H1 (cell line): ENCODE results near the gene RXRA. TPM values are rescaled to one million over a fixed set of nuclear protein-coding genes. Genes with fewer than 3 reads are reported as not detected.

Experiments used
- CTCF ChIA-PET: fragments of 300-600 bp; sonication (Branson Sonifier 250); formaldehyde crosslinking; loops from one replicate; lab custom pipeline; 2021; ENCODE audit not compliant: partially characterized antibody; lab: Charles Lee
- POLR2A ChIA-PET: fragments of 300-600 bp; sonication (Branson Sonifier 250); formaldehyde crosslinking; loops from one replicate; lab custom pipeline; 2021; ENCODE audit warnings: inconsistent platforms; ENCODE audit not compliant: partially characterized antibody; lab: Charles Lee
- DNase-seq, 2 experiments: peaks; one replicate each; pipeline versions ENCODE4 v3.0.0 to v3.0.0-alpha.2; 2010 to 2022; ENCODE audit warnings: low spot score in 2 of 2, low read depth in 1 of 2, mixed read lengths in 1 of 2
- FAIRE-seq: peaks from 2 replicates; lab custom pipeline; 2011; peaks lifted over from hg19 to GRCh38; lab: Jason Lieb, UNC
- H2AFZ ChIP-seq: 2 replicates; pipeline ENCODE4 v1.8.1; 2012; ENCODE audit warnings: low read length, inconsistent platforms
- H2AK5ac ChIP-seq: 2 replicates; pipeline ENCODE4 v1.6.1; 2013; ENCODE audit warnings: low read depth, low read length
- H2BK120ac ChIP-seq: replicated peaks from 2 replicates; pipeline ENCODE3; 2013; ENCODE audit warnings: low read depth, low read length, inconsistent platforms
- H2BK12ac ChIP-seq: 2 replicates; pipeline ENCODE4 v1.6.1; 2013; ENCODE audit warnings: low read depth, low read length
- H2BK15ac ChIP-seq: 2 replicates; pipeline ENCODE4 v1.6.1; 2013; ENCODE audit warnings: low read length
- H2BK20ac ChIP-seq: 2 replicates; pipeline ENCODE4 v1.6.1; 2013; ENCODE audit warnings: low read length
- H2BK5ac ChIP-seq: 2 replicates; pipeline ENCODE4 v1.6.1; 2013; ENCODE audit warnings: low read depth, low read length
- H3K14ac ChIP-seq: 2 replicates; pipeline ENCODE4 v1.6.1; 2013; ENCODE audit warnings: inconsistent platforms; ENCODE audit not compliant: insufficient read length
- H3K18ac ChIP-seq: 2 replicates; pipeline ENCODE4 v1.6.1; 2013; ENCODE audit warnings: low read length; ENCODE audit errors: extremely low read depth
- H3K23ac ChIP-seq: 2 replicates; pipeline ENCODE4 v1.6.1; 2013; ENCODE audit warnings: inconsistent platforms; ENCODE audit not compliant: insufficient read length
- H3K23me2 ChIP-seq: 2 replicates; pipeline ENCODE4 v1.6.1; 2013; ENCODE audit warnings: low read depth, low read length
- H3K27ac ChIP-seq: 2 replicates; pipeline ENCODE4 v1.6.1; 2011; ENCODE audit warnings: low read depth, low read length, inconsistent platforms
- H3K27me3 ChIP-seq, 4 experiments: replicated peaks in 1 of 4; 1 replicate in 1 of 4; 2 replicates in 3 of 4; pipeline versions ENCODE4 v1.6.1 to v1.8.1; 2011 to 2013; ENCODE audit warnings: low read length in 3 of 4, mild to moderate bottlenecking in 3 of 4, inconsistent platforms in 2 of 4, mixed read lengths in 2 of 4, moderate library complexity in 1 of 4; ENCODE audit not compliant: control insufficient read depth in 3 of 4, insufficient read depth in 3 of 4; ENCODE audit errors: extremely low read depth in 1 of 4
- H3K36me3 ChIP-seq, 4 experiments: 2 replicates each; pipeline versions ENCODE4 v1.6.1 to v1.8.1; 2011 to 2013; ENCODE audit warnings: mild to moderate bottlenecking in 4 of 4, low read length in 3 of 4, moderate library complexity in 2 of 4, control low read depth in 1 of 4, inconsistent platforms in 1 of 4; ENCODE audit not compliant: insufficient read depth in 4 of 4, control insufficient read depth in 2 of 4
- H3K4ac ChIP-seq: replicated peaks from 2 replicates; pipeline ENCODE3; 2013; ENCODE audit warnings: low read length, low read depth, mixed read lengths, inconsistent platforms; ENCODE audit not compliant: insufficient read length
- H3K4me1 ChIP-seq, 4 experiments: replicated peaks in 1 of 4; 1 replicate in 1 of 4; 2 replicates in 3 of 4; pipeline versions ENCODE4 v1.6.1 to v1.8.1; 2011 to 2013; ENCODE audit warnings: low read length in 3 of 4, inconsistent platforms in 2 of 4, mixed read lengths in 1 of 4; ENCODE audit not compliant: insufficient read depth in 4 of 4, control insufficient read depth in 3 of 4
- H3K4me2 ChIP-seq, 2 experiments: 2 replicates each; pipeline versions ENCODE4 v1.6.1 to v1.8.1; 2011 to 2013; ENCODE audit warnings: low read depth in 2 of 2, low read length in 2 of 2, control low read depth in 1 of 2, inconsistent platforms in 1 of 2, mild to moderate bottlenecking in 1 of 2; ENCODE audit not compliant: insufficient read depth in 1 of 2
- H3K4me3 ChIP-seq, 4 experiments: fragments of 200-600, 300-600 bp in 1 of 4; sonication (generic), shearing (Covaris generic), sonication (Bioruptor Twin) in 1 of 4; 2 replicates each; pipeline versions ENCODE4 v1.5.1 to v1.8.1; 2011 to 2016; ENCODE audit warnings: low read length in 4 of 4, low read depth in 3 of 4, control low read depth in 2 of 4, inconsistent platforms in 2 of 4, mild to moderate bottlenecking in 2 of 4, mixed read lengths in 1 of 4, moderate library complexity in 1 of 4; ENCODE audit not compliant: insufficient read depth in 2 of 4; ENCODE audit errors: extremely low read depth in 1 of 4
- H3K56ac ChIP-seq: replicated peaks from 2 replicates; pipeline ENCODE3; 2013; ENCODE audit warnings: low read depth, mild to moderate bottlenecking, mixed read lengths, low read length, inconsistent platforms; ENCODE audit not compliant: insufficient read length
- H3K79me1 ChIP-seq: 2 replicates; pipeline ENCODE4 v1.6.1; 2013; ENCODE audit warnings: low read depth, low read length, control low read depth
- H3K79me2 ChIP-seq, 2 experiments: 2 replicates each; pipeline versions ENCODE4 v1.6.1 to v1.8.1; 2012 to 2013; ENCODE audit warnings: low read length in 2 of 2, mild to moderate bottlenecking in 2 of 2, inconsistent platforms in 1 of 2; ENCODE audit not compliant: insufficient read depth in 2 of 2, control insufficient read depth in 1 of 2
- H3K9ac ChIP-seq, 4 experiments: replicated peaks in 1 of 4; 1 replicate in 1 of 4; 2 replicates in 3 of 4; pipeline versions ENCODE4 v1.6.1 to v1.8.1; 2011 to 2013; ENCODE audit warnings: low read depth in 3 of 4, low read length in 3 of 4, control low read depth in 2 of 4, mild to moderate bottlenecking in 2 of 4, moderate library complexity in 2 of 4, inconsistent platforms in 1 of 4; ENCODE audit errors: extremely low read depth in 1 of 4
- H3K9me3 ChIP-seq, 2 experiments: 2 replicates each; pipeline versions ENCODE4 v1.6.1 to v1.8.1; 2012 to 2013; ENCODE audit warnings: mild to moderate bottlenecking in 2 of 2, moderate library complexity in 2 of 2, control low read depth in 1 of 2, inconsistent platforms in 1 of 2, low read depth in 1 of 2, low read length in 1 of 2, mixed read lengths in 1 of 2; ENCODE audit not compliant: insufficient read depth in 2 of 2
- H4K20me1 ChIP-seq, 2 experiments: replicated peaks in 1 of 2; 2 replicates each; pipeline versions ENCODE3 to v1.8.1; 2011 to 2013; ENCODE audit warnings: inconsistent platforms in 2 of 2, low read length in 2 of 2, mild to moderate bottlenecking in 1 of 2; ENCODE audit not compliant: insufficient read depth in 2 of 2, control insufficient read depth in 1 of 2
- H4K5ac ChIP-seq: 2 replicates; pipeline ENCODE4 v1.6.1; 2013; ENCODE audit warnings: low read length, low read depth, mixed read lengths, inconsistent platforms; ENCODE audit not compliant: insufficient read length
- H4K8ac ChIP-seq: 2 replicates; pipeline ENCODE4 v1.8.0; 2013; ENCODE audit warnings: mild to moderate bottlenecking, moderate library complexity, low read length, inconsistent platforms; ENCODE audit not compliant: insufficient read depth; ENCODE audit errors: extremely low read depth
- H4K91ac ChIP-seq: replicated peaks from 2 replicates; pipeline ENCODE3; 2013; ENCODE audit warnings: low read length, mixed read lengths, inconsistent platforms; ENCODE audit not compliant: insufficient read length
- BCL11A ChIP-seq, 2 experiments: IDR thresholded peaks; one replicate each; pipeline ENCODE4 v1.6.1; 2011; ENCODE audit warnings: low read depth in 2 of 2, low read length in 2 of 2, mild to moderate bottlenecking in 2 of 2
- CBX8 ChIP-seq: fragments of 300-800, 300-1000 bp; sonication (generic); IDR thresholded peaks from 2 replicates; pipeline ENCODE4 v1.7.1; 2016; ENCODE audit warnings: low read depth, low read length, borderline replicate concordance
- POLR2A ChIP-seq, 2 experiments: IDR thresholded peaks; 1 replicate in 1 of 2; 2 replicates in 1 of 2; pipeline ENCODE4 v1.6.1; 2011; ENCODE audit warnings: low read depth in 2 of 2, low read length in 2 of 2, mild to moderate bottlenecking in 2 of 2; ENCODE audit errors: control extremely low read depth in 1 of 2
- SIX5 ChIP-seq: IDR thresholded peaks from 2 replicates; pipeline ENCODE4 v1.6.1; 2011; ENCODE audit warnings: mild to moderate bottlenecking, low read depth, low read length
- TBP ChIP-seq: IDR thresholded peaks from 2 replicates; pipeline ENCODE4 v1.6.1; 2011; ENCODE audit warnings: low read depth, low read length, improper control_type of control experiment
- WGBS, 2 experiments: shearing (Covaris generic) in 1 of 2; methylation state at CpG; one replicate each; pipeline versions ENCODE4 v1.1.6 to v1.1.7; 2013 to 2015; ENCODE audit warnings: low lambda C conversion rate in 2 of 2, mixed read lengths in 2 of 2, inconsistent platforms in 1 of 2, low coverage in 1 of 2, missing lambda C conversion rate in 1 of 2; ENCODE audit not compliant: insufficient replicate concordance in 2 of 2, insufficient coverage in 1 of 2, insufficient read length in 1 of 2; ENCODE audit errors: extremely low coverage in 1 of 2, missing lambda C conversion rate in 1 of 2; 5-methylcytosine and 5-hydroxymethylcytosine counted together
- polyA plus RNA-seq, 7 experiments: library from polyadenylated mRNA; depleted of rRNA in 3 of 7; stranded (reverse) in 5 of 7; unstranded in 2 of 7; fragments of >200 nt in 5 of 7; fragments of 200-250 nt in 2 of 7; gene quantifications; 1 replicate in 5 of 7; 2 replicates in 1 of 7; 4 replicates in 1 of 7; pipeline versions ENCODE4 v1.2.1 to v1.2.3, GENCODE V29; 2011 to 2013; ENCODE audit warnings: missing spikeins in 2 of 7, mixed read lengths in 2 of 7
- total RNA-seq: library from RNA; stranded (reverse); fragmentation: NEBNext Ultra II Directional; extraction: Animal tissue kit (Norgen Biotek cat#: 25700); gene quantifications from 2 replicates; pipeline ENCODE4 v1.2.1, GENCODE V29; 2021

Gene RXRA
- total and polyA plus RNA-seq, 2 of the 8 experiments (the other 6 are each of a cell fraction or from before 2014, with no cell fraction given): 9.8 to 29.4 TPM

GRCh38 chr9:134481762-134482161 is 155.5 kb downstream of the RXRA start:
- Histone ChIP-seq H3K9ac (no peak overlapping the region), H3K4me3 (no peak overlapping the region), H4K8ac (no peak overlapping the region), H3K14ac (no peak overlapping the region), H3K4me2 (no peak overlapping the region), H3K79me2 (no peaks in the 10 kb centered on the region), H3K4ac (no peak overlapping the region), H3K27me3 (no peaks in the 10 kb centered on the region), H3K9me3 (no peaks in the 10 kb centered on the region; a peak in 1 of 4 replicates), H2BK12ac (no peak overlapping the region), H4K91ac (no peak overlapping the region), H4K5ac (no peak overlapping the region), H2AFZ (no peak overlapping the region), H4K20me1 (peaks cover 0 to 2% of the 10 kb centered on the region in 2 experiments), H3K56ac (no peak overlapping the region), H2BK120ac (no peak overlapping the region), H2BK20ac (no peak overlapping the region), H3K79me1 (no peaks in the 10 kb centered on the region; the same call in 1 of the 2 replicates), H3K36me3 (no peaks in the 10 kb centered on the region), H2BK5ac (no peak overlapping the region)
- POLR2A ChIA-PET: no interaction called here
- no peak for FAIRE-seq
- 83% methylated on average over 7 of the region's 7 CpGs; no CpG with 5 or more reads in 1 of the 2 experiments for whole genome bisulfite sequencing, 2 experiments
- CTCF ChIA-PET: no interaction called here
- DNase-seq: no peak
- TF ChIP-seq SIX5 (no peak), POLR2A (IDR thresholded peaks at IDR 0.05; ENCODE audit: control extremely low read depth in 1 of 2, low read depth in 2 of 2, low read length in 2 of 2) (no peak), TBP (no peak), CBX8 (no peak), BCL11A (IDR thresholded peaks at IDR 0.05; ENCODE audit: low read depth in 2 of 2, low read length in 2 of 2) (no peak)
- TF ChIP-seq, all 59 proteins: peak for 0
- Histone ChIP-seq H3K23me2 (no peaks in the 10 kb centered on the region), H3K18ac (no peak overlapping the region), H2AK5ac (no peak overlapping the region), H3K27ac (no peak overlapping the region), H2BK15ac (no peak overlapping the region), H3K4me1 (no peaks in the 10 kb centered on the region), H3K23ac (no peak overlapping the region)
